ENCODE measurements around the gene METAP2.

METAP2 gene

GRCh38 chr12:95494888-95495287, 20.9 kb downstream of the METAP2 start:
- no peak overlapping the region for H3K4ac ChIP-seq (ENCODE audit: low read length)
- no peak overlapping the region for H2AK5ac ChIP-seq (ENCODE audit: low read depth, low read length)
- H3K23ac ChIP-seq (ENCODE audit: low read depth, low read length, poor library complexity): no peak overlapping the region
- WGBS, 2 donors (ENCODE audit: extremely low coverage in 2 of 2, insufficient read length in 2 of 2, insufficient replicate concordance in 1 of 2): no CpG with 5 or more reads among the region's 2 CpGs
- H2BK120ac ChIP-seq (ENCODE audit: low read depth, low read length): no peak overlapping the region
- H2BK15ac ChIP-seq (ENCODE audit: low read length): no peak overlapping the region
- no peaks in the 10 kb centered on the region for H3K27me3 ChIP-seq (ENCODE audit: control insufficient read depth in 3 of 3, insufficient read depth in 3 of 3, low read depth in 1 of 3, low read length in 3 of 3)
- no peak overlapping the region for H3K18ac ChIP-seq (ENCODE audit: low read length)
- no peak for DNase-seq (ENCODE audit: low spot score)
- no peaks in the 10 kb centered on the region for H3K4me1 ChIP-seq (ENCODE audit: control insufficient read depth in 2 of 2, insufficient read depth in 1 of 2, low read depth in 1 of 2, low read length in 2 of 2)
- H3K36me3 ChIP-seq (replicated peaks in 1 of 2; ENCODE audit: control insufficient read depth in 2 of 2, insufficient read depth in 2 of 2, low read length in 2 of 2): peaks cover 10 to 97% of the 10 kb centered on the region in 2 donors
- H3K4me2 ChIP-seq (ENCODE audit: insufficient read depth, low read length, poor library complexity, severe bottlenecking): no peak overlapping the region
- no peak overlapping the region for H2BK5ac ChIP-seq (ENCODE audit: low read length)
- H3K14ac ChIP-seq (ENCODE audit: low read length): no peak overlapping the region
- H3K27ac ChIP-seq (replicated peaks; ENCODE audit: low read length): no peak overlapping the region
- peaks cover 3 to 14% of the 10 kb centered on the region in 2 donors for H3K9me3 ChIP-seq (replicated peaks in 1 of 2; ENCODE audit: control insufficient read depth in 2 of 2, insufficient read depth in 1 of 2, low read depth in 1 of 2, low read length in 2 of 2)
- no peak overlapping the region for H2BK12ac ChIP-seq (ENCODE audit: low read length)
- H4K8ac ChIP-seq (ENCODE audit: low read depth, low read length): no peak overlapping the region
- H3K9ac ChIP-seq (ENCODE audit: low read depth, low read length, poor library complexity): no peak overlapping the region
- H2AFZ ChIP-seq (ENCODE audit: low read length): no peak overlapping the region
- no peak overlapping the region for H3K4me3 ChIP-seq (ENCODE audit: low read length in 2 of 2)
- peaks cover 2% of the 10 kb centered on the region for H3K79me1 ChIP-seq (ENCODE audit: low read depth, low read length)
- no peak overlapping the region for H4K91ac ChIP-seq (ENCODE audit: low read depth, low read length, poor library complexity)

GRCh38 chr12:95495433-95495832, 21.5 kb downstream of the METAP2 start:
- no peak overlapping the region for H3K23ac ChIP-seq (ENCODE audit: low read depth, low read length, poor library complexity)
- no peak overlapping the region for H3K4me3 ChIP-seq (ENCODE audit: low read length in 2 of 2)
- no peak for DNase-seq (ENCODE audit: low spot score)
- no peak overlapping the region for H4K8ac ChIP-seq (ENCODE audit: low read depth, low read length)
- no peak overlapping the region for H2BK15ac ChIP-seq (ENCODE audit: low read length)
- H2BK5ac ChIP-seq (ENCODE audit: low read length): no peak overlapping the region
- peaks cover 3 to 14% of the 10 kb centered on the region in 2 donors for H3K9me3 ChIP-seq (replicated peaks in 1 of 2; ENCODE audit: control insufficient read depth in 2 of 2, insufficient read depth in 1 of 2, low read depth in 1 of 2, low read length in 2 of 2)
- no peak overlapping the region for H2AK5ac ChIP-seq (ENCODE audit: low read depth, low read length)
- no peak overlapping the region for H3K9ac ChIP-seq (ENCODE audit: low read depth, low read length, poor library complexity)
- no peak overlapping the region for H4K91ac ChIP-seq (ENCODE audit: low read depth, low read length, poor library complexity)
- no peak overlapping the region for H2BK120ac ChIP-seq (ENCODE audit: low read depth, low read length)
- H3K14ac ChIP-seq (ENCODE audit: low read length): no peak overlapping the region
- no peak overlapping the region for H3K4me2 ChIP-seq (ENCODE audit: insufficient read depth, low read length, poor library complexity, severe bottlenecking)
- peaks cover 2% of the 10 kb centered on the region for H3K79me1 ChIP-seq (ENCODE audit: low read depth, low read length)
- peaks cover 10 to 97% of the 10 kb centered on the region in 2 donors for H3K36me3 ChIP-seq (replicated peaks in 1 of 2; ENCODE audit: control insufficient read depth in 2 of 2, insufficient read depth in 2 of 2, low read length in 2 of 2)
- H3K27ac ChIP-seq (replicated peaks; ENCODE audit: low read length): no peak overlapping the region
- no peak overlapping the region for H2AFZ ChIP-seq (ENCODE audit: low read length)
- no peaks in the 10 kb centered on the region for H3K4me1 ChIP-seq (ENCODE audit: control insufficient read depth in 2 of 2, insufficient read depth in 1 of 2, low read depth in 1 of 2, low read length in 2 of 2)
- no CpG with 5 or more reads among the region's 1 CpG for WGBS, 2 donors (ENCODE audit: extremely low coverage in 2 of 2, insufficient read length in 2 of 2, insufficient replicate concordance in 1 of 2)
- no peaks in the 10 kb centered on the region for H3K27me3 ChIP-seq (ENCODE audit: control insufficient read depth in 3 of 3, insufficient read depth in 3 of 3, low read depth in 1 of 3, low read length in 3 of 3)
- no peak overlapping the region for H3K4ac ChIP-seq (ENCODE audit: low read length)
- no peak overlapping the region for H2BK12ac ChIP-seq (ENCODE audit: low read length)
- no peak overlapping the region for H3K18ac ChIP-seq (ENCODE audit: low read length)

- Histone ChIP-seq H2BK5ac (ENCODE audit: low read length) (no peak overlapping the region), H2BK12ac (ENCODE audit: low read length) (no peak overlapping the region), H3K4me1 (ENCODE audit: control insufficient read depth in 2 of 2, insufficient read depth in 1 of 2, low read depth in 1 of 2, low read length in 2 of 2) (no peaks in the 10 kb centered on the region), H2BK15ac (ENCODE audit: low read length) (no peak overlapping the region), H2BK120ac (ENCODE audit: low read depth, low read length) (no peak overlapping the region), H3K9me3 (replicated peaks in 1 of 2; ENCODE audit: control insufficient read depth in 2 of 2, insufficient read depth in 1 of 2, low read depth in 1 of 2, low read length in 2 of 2) (peaks cover 3 to 14% of the 10 kb centered on the region in 2 donors), H3K18ac (ENCODE audit: low read length) (no peak overlapping the region), H4K8ac (ENCODE audit: low read depth, low read length) (no peak overlapping the region), H2AFZ (ENCODE audit: low read length) (no peak overlapping the region), H3K14ac (ENCODE audit: low read length) (no peak overlapping the region), H2AK5ac (ENCODE audit: low read depth, low read length) (no peak overlapping the region), H3K4me2 (ENCODE audit: insufficient read depth, low read length, poor library complexity, severe bottlenecking) (no peak overlapping the region), H3K79me1 (ENCODE audit: low read depth, low read length) (no peaks in the 10 kb centered on the region), H3K23ac (ENCODE audit: low read depth, low read length, poor library complexity) (no peak overlapping the region), H4K91ac (ENCODE audit: low read depth, low read length, poor library complexity) (no peak overlapping the region), H3K36me3 (replicated peaks in 1 of 2; ENCODE audit: control insufficient read depth in 2 of 2, insufficient read depth in 2 of 2, low read length in 2 of 2) (peaks cover 10 to 97% of the 10 kb centered on the region in 2 donors), H3K4ac (ENCODE audit: low read length) (no peak overlapping the region), H3K4me3 (ENCODE audit: low read length in 2 of 2) (no peak overlapping the region), H3K27me3 (ENCODE audit: control insufficient read depth in 3 of 3, insufficient read depth in 3 of 3, low read depth in 1 of 3, low read length in 3 of 3) (no peaks in the 10 kb centered on the region), H3K9ac (ENCODE audit: low read depth, low read length, poor library complexity) (no peak overlapping the region), H3K27ac (replicated peaks; ENCODE audit: low read length) (no peak overlapping the region)
- WGBS, 2 donors (ENCODE audit: extremely low coverage in 2 of 2, insufficient read length in 2 of 2, insufficient replicate concordance in 1 of 2): no CpG with 5 or more reads among the region's 4 CpGs
- no peak for DNase-seq (ENCODE audit: low spot score)
These were observed 23.1 kb downstream of the METAP2 start for GRCh38 chr12:95497031-95497430.

- H3K4ac ChIP-seq (ENCODE audit: low read length): no peak overlapping the region
- H4K8ac ChIP-seq (ENCODE audit: low read depth, low read length): no peak overlapping the region
- no peak overlapping the region for H3K4me3 ChIP-seq (ENCODE audit: low read length in 2 of 2)
- H3K79me1 ChIP-seq (ENCODE audit: low read depth, low read length): no peaks in the 10 kb centered on the region
- H3K23ac ChIP-seq (ENCODE audit: low read depth, low read length, poor library complexity): no peak overlapping the region
- WGBS, 2 donors (ENCODE audit: extremely low coverage in 2 of 2, insufficient read length in 2 of 2, insufficient replicate concordance in 1 of 2): no CpG with 5 or more reads among the region's 5 CpGs
- no peak overlapping the region for H2BK120ac ChIP-seq (ENCODE audit: low read depth, low read length)
- no peak overlapping the region for H3K9ac ChIP-seq (ENCODE audit: low read depth, low read length, poor library complexity)
- no peak overlapping the region for H2BK12ac ChIP-seq (ENCODE audit: low read length)
- no peak overlapping the region for H3K14ac ChIP-seq (ENCODE audit: low read length)
- H2BK15ac ChIP-seq (ENCODE audit: low read length): no peak overlapping the region
- H2BK5ac ChIP-seq (ENCODE audit: low read length): no peak overlapping the region
- no peak for DNase-seq (ENCODE audit: low spot score)
- no peak overlapping the region for H3K18ac ChIP-seq (ENCODE audit: low read length)
- no peak overlapping the region for H2AK5ac ChIP-seq (ENCODE audit: low read depth, low read length)
- no peak overlapping the region for H4K91ac ChIP-seq (ENCODE audit: low read depth, low read length, poor library complexity)
- H3K9me3 ChIP-seq (replicated peaks in 1 of 2; ENCODE audit: control insufficient read depth in 2 of 2, insufficient read depth in 1 of 2, low read depth in 1 of 2, low read length in 2 of 2): peaks cover 3 to 14% of the 10 kb centered on the region in 2 donors
- peaks cover 11 to 98% of the 10 kb centered on the region in 2 donors for H3K36me3 ChIP-seq (replicated peaks in 1 of 2; ENCODE audit: control insufficient read depth in 2 of 2, insufficient read depth in 2 of 2, low read length in 2 of 2)
- H3K27ac ChIP-seq (replicated peaks; ENCODE audit: low read length): no peak overlapping the region
- H2AFZ ChIP-seq (ENCODE audit: low read length): no peak overlapping the region
- H3K4me1 ChIP-seq (ENCODE audit: control insufficient read depth in 2 of 2, insufficient read depth in 1 of 2, low read depth in 1 of 2, low read length in 2 of 2): no peaks in the 10 kb centered on the region
- H3K27me3 ChIP-seq (ENCODE audit: control insufficient read depth in 3 of 3, insufficient read depth in 3 of 3, low read depth in 1 of 3, low read length in 3 of 3): no peaks in the 10 kb centered on the region
- no peak overlapping the region for H3K4me2 ChIP-seq (ENCODE audit: insufficient read depth, low read length, poor library complexity, severe bottlenecking)
These were observed 25.0 kb downstream of the METAP2 start for GRCh38 chr12:95498968-95499367.
